Trophoblast cell (in vitro differentiated cells and primary cell): ENCODE data around the gene FBF1.

Source experiments
- DNase-seq, 2 donors: peaks; one replicate each; pipeline ENCODE4 v3.0.0-alpha.2; 2016
- H2AFZ ChIP-seq: 2 replicates; pipeline ENCODE4 v1.6.1; 2013; ENCODE audit warnings: low read length, moderate library complexity, mild to moderate bottlenecking; ENCODE audit not compliant: insufficient read depth, poor library complexity
- H2AK5ac ChIP-seq: 2 replicates; pipeline ENCODE4 v1.6.1; 2013; ENCODE audit warnings: mild to moderate bottlenecking, low read length
- H2BK120ac ChIP-seq: 2 replicates; pipeline ENCODE4 v1.6.1; 2013; ENCODE audit warnings: low read length, mild to moderate bottlenecking, moderate library complexity; ENCODE audit not compliant: insufficient read depth, poor library complexity
- H2BK12ac ChIP-seq: 2 replicates; pipeline ENCODE4 v1.6.1; 2013; ENCODE audit warnings: mild to moderate bottlenecking, low read length, moderate library complexity
- H2BK5ac ChIP-seq: 2 replicates; pipeline ENCODE4 v1.6.1; 2013; ENCODE audit warnings: low read length, low read depth, moderate library complexity, mild to moderate bottlenecking; ENCODE audit not compliant: poor library complexity
- H3K14ac ChIP-seq: 2 replicates; pipeline ENCODE4 v1.6.1; 2013; ENCODE audit warnings: mild to moderate bottlenecking, low read length
- H3K18ac ChIP-seq: 2 replicates; pipeline ENCODE4 v1.6.1; 2013; ENCODE audit warnings: mild to moderate bottlenecking, low read length
- H3K23ac ChIP-seq: 2 replicates; pipeline ENCODE4 v1.6.1; 2013; ENCODE audit warnings: low read length
- H3K27ac ChIP-seq: 2 replicates; pipeline ENCODE4 v1.5.1; 2013; ENCODE audit warnings: low read depth, mild to moderate bottlenecking, inconsistent platforms, low read length, moderate library complexity
- H3K27me3 ChIP-seq: 2 replicates; pipeline ENCODE4 v1.6.1; 2013; ENCODE audit warnings: inconsistent platforms, mild to moderate bottlenecking, low read length, moderate library complexity; ENCODE audit not compliant: insufficient read depth
- H3K36me3 ChIP-seq, 2 experiments: 1 replicate in 1 of 2; 2 replicates in 1 of 2; pipeline ENCODE4 v1.6.1; 2013; ENCODE audit warnings: low read length in 2 of 2, mild to moderate bottlenecking in 2 of 2, moderate library complexity in 1 of 2; ENCODE audit not compliant: insufficient read depth in 2 of 2, control insufficient read depth in 1 of 2
- H3K4ac ChIP-seq: 2 replicates; pipeline ENCODE4 v1.6.1; 2013; ENCODE audit warnings: low read depth, mild to moderate bottlenecking, low read length, moderate library complexity
- H3K4me1 ChIP-seq, 2 experiments: 1 replicate in 1 of 2; 2 replicates in 1 of 2; pipeline ENCODE4 v1.6.1; 2013; ENCODE audit warnings: low read length in 2 of 2, mild to moderate bottlenecking in 2 of 2, moderate library complexity in 1 of 2; ENCODE audit not compliant: insufficient read depth in 2 of 2, control insufficient read depth in 1 of 2
- H3K4me2 ChIP-seq: 2 replicates; pipeline ENCODE4 v1.6.1; 2013; ENCODE audit warnings: inconsistent platforms, mild to moderate bottlenecking, low read length, moderate library complexity
- H3K4me3 ChIP-seq: 2 replicates; pipeline ENCODE4 v1.5.1; 2013; ENCODE audit warnings: mild to moderate bottlenecking, low read depth, low read length, inconsistent platforms
- H3K79me1 ChIP-seq: one replicate; pipeline ENCODE4 v1.6.1; 2013; ENCODE audit warnings: low read length
- H3K79me2 ChIP-seq: 2 replicates; pipeline ENCODE4 v1.6.1; 2013; ENCODE audit warnings: low read length, mild to moderate bottlenecking; ENCODE audit not compliant: control insufficient read depth, insufficient read depth, poor library complexity
- H3K9ac ChIP-seq: 2 replicates; pipeline ENCODE4 v1.6.1; 2013; ENCODE audit warnings: mild to moderate bottlenecking, low read length
- H3K9me3 ChIP-seq: 2 replicates; pipeline ENCODE4 v1.6.1; 2013; ENCODE audit warnings: low read depth, mild to moderate bottlenecking, control low read depth, inconsistent platforms, low read length; ENCODE audit not compliant: insufficient read depth
- H4K12ac ChIP-seq: 2 replicates; pipeline ENCODE4 v1.6.1; 2013; ENCODE audit warnings: low read depth, mild to moderate bottlenecking, low read length, moderate library complexity
- H4K8ac ChIP-seq: 2 replicates; pipeline ENCODE4 v1.6.1; 2013; ENCODE audit warnings: low read depth, mild to moderate bottlenecking, low read length, moderate library complexity
- H4K91ac ChIP-seq: one replicate; pipeline ENCODE4 v1.6.1; 2013; ENCODE audit warnings: low read depth, mild to moderate bottlenecking, low read length, moderate library complexity
- WGBS: extraction: QIAGEN DNeasy Blood & Tissue Kit; methylation state at CpG from one replicate; pipeline ENCODE4 v1.1.7; 2013; ENCODE audit warnings: missing lambda C conversion rate; ENCODE audit not compliant: insufficient read length, insufficient coverage; ENCODE audit errors: extremely low coverage; 5-methylcytosine and 5-hydroxymethylcytosine counted together

FBF1 gene

GRCh38 chr17:75893305-75894048 is 47.4 kb downstream of the FBF1 start:
- Histone ChIP-seq H3K4me2 (no peak overlapping the region), H3K27ac (no peak overlapping the region), H2BK12ac (no peak overlapping the region), H4K8ac (no peak overlapping the region), H3K79me2 (peaks cover 7% of the 10 kb centered on the region), H2AFZ (no peak overlapping the region), H2BK5ac (no peak overlapping the region), H4K12ac (no peak overlapping the region), H3K4me3 (no peak overlapping the region), H3K23ac (no peak overlapping the region), H3K27me3 (no peaks in the 10 kb centered on the region), H3K9ac (no peak overlapping the region), H2BK120ac (no peak overlapping the region), H3K4me1 (peaks cover 6 to 8% of the 10 kb centered on the region in 2 experiments), H3K4ac (no peak overlapping the region), H3K36me3 (peaks cover 31% of the 10 kb centered on the region in 2 experiments), H3K79me1 (peaks cover 5% of the 10 kb centered on the region), H3K18ac (no peak overlapping the region), H3K9me3 (peaks cover 2% of the 10 kb centered on the region), H3K14ac (no peak overlapping the region), H2AK5ac (no peak overlapping the region), H4K91ac (no peak overlapping the region)
- DNase-seq = no peak
- no CpG with 5 or more reads among the region's 18 CpGs for WGBS

- H3K18ac ChIP-seq = no peak overlapping the region
- H2BK120ac ChIP-seq = no peak overlapping the region
- H3K36me3 ChIP-seq = peaks cover 24 to 25% of the 10 kb centered on the region in 2 experiments
- H2BK12ac ChIP-seq = no peak overlapping the region
- no peak overlapping the region for H3K9ac ChIP-seq
- no peak overlapping the region for H4K8ac ChIP-seq
- H3K79me1 ChIP-seq = peaks cover 5% of the 10 kb centered on the region
- H3K4me3 ChIP-seq = no peak overlapping the region
- H3K27me3 ChIP-seq = no peaks in the 10 kb centered on the region
- H2AFZ ChIP-seq = no peak overlapping the region
- peaks cover 2% of the 10 kb centered on the region for H3K9me3 ChIP-seq
- H3K79me2 ChIP-seq = peaks cover 7% of the 10 kb centered on the region
- H3K14ac ChIP-seq = no peak overlapping the region
- no CpG with 5 or more reads among the region's 16 CpGs for WGBS
- no peak overlapping the region for H2BK5ac ChIP-seq
- H3K4ac ChIP-seq = no peak overlapping the region
- no peak overlapping the region for H3K4me2 ChIP-seq
- no peak overlapping the region for H4K12ac ChIP-seq
- H3K4me1 ChIP-seq = peaks cover 6 to 8% of the 10 kb centered on the region in 2 experiments
- no peak overlapping the region for H2AK5ac ChIP-seq
- H4K91ac ChIP-seq = no peak overlapping the region
- no peak overlapping the region for H3K27ac ChIP-seq
- no peak overlapping the region for H3K23ac ChIP-seq
- DNase-seq = no peak
Observed at GRCh38 chr17:75892556-75893224, 48.2 kb downstream of the FBF1 start.

DNA sequence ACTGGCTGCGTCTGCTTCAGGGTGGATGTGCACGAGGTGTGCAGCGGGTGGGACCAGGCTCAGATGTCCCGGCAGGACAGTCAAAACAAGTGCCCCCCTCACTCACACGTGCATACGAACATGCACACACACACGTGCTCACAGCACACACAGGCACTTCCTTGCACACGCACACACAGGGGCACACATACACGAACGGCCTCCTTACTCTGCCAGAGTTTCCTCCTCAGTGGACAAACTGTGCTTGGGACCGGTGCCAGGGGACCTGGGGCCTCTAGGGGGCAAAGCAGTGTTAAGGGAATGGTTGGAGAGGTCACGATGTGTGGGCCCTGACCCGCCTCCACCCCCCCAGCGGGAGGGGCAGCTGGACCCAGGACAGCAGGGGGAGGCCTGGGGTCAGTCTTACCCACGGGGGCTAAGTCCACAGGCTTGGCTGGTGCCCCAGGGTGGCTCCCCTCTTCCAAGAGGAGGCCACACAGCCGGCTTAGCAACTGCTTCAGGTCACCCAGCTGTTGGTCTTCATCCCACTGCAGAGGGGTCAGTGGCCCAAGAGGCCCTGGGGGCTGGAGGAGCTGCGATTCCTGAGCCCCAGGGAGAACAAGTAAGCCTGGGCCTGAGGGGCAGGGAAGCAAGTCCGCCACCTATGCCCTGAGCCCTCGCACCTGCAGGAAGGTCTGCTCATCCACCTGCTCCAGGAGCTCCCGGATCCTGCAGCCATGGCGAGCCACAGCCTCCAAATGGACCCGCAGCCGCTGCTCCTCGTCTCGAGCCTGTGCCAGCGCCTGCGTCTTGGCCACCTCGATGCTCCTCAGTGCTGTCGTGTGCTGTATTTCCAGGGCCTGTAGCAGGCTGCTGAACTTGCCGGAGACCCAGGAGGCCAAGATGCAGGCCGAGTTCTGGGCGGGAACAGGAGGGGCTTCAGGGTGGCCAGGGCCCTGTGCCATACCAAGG is 49.0 kb downstream of the FBF1 start:
- H2BK120ac ChIP-seq = no peak overlapping the region
- no peak overlapping the region for H3K14ac ChIP-seq
- no peak overlapping the region for H4K8ac ChIP-seq
- H3K9me3 ChIP-seq = peaks cover 2% of the 10 kb centered on the region
- peaks cover 6 to 8% of the 10 kb centered on the region in 2 experiments for H3K4me1 ChIP-seq
- no peak overlapping the region for H2BK12ac ChIP-seq
- no peak overlapping the region for H2AFZ ChIP-seq
- H4K12ac ChIP-seq = no peak overlapping the region
- H3K27me3 ChIP-seq = no peaks in the 10 kb centered on the region
- H3K23ac ChIP-seq = no peak overlapping the region
- H3K9ac ChIP-seq = no peak overlapping the region
- H3K4me3 ChIP-seq = no peak overlapping the region
- DNase-seq = no peak
- WGBS = no CpG with 5 or more reads among the region's 32 CpGs
- no peak overlapping the region for H3K4me2 ChIP-seq
- no peak overlapping the region for H3K18ac ChIP-seq
- no peak overlapping the region for H4K91ac ChIP-seq
- no peak overlapping the region for H3K4ac ChIP-seq
- H2BK5ac ChIP-seq = no peak overlapping the region
- H3K27ac ChIP-seq = no peak overlapping the region
- peaks cover 7% of the 10 kb centered on the region for H3K79me2 ChIP-seq
- no peak overlapping the region for H2AK5ac ChIP-seq
- peaks cover 21 to 25% of the 10 kb centered on the region in 2 experiments for H3K36me3 ChIP-seq
- H3K79me1 ChIP-seq = peaks cover 5% of the 10 kb centered on the region

DNA sequence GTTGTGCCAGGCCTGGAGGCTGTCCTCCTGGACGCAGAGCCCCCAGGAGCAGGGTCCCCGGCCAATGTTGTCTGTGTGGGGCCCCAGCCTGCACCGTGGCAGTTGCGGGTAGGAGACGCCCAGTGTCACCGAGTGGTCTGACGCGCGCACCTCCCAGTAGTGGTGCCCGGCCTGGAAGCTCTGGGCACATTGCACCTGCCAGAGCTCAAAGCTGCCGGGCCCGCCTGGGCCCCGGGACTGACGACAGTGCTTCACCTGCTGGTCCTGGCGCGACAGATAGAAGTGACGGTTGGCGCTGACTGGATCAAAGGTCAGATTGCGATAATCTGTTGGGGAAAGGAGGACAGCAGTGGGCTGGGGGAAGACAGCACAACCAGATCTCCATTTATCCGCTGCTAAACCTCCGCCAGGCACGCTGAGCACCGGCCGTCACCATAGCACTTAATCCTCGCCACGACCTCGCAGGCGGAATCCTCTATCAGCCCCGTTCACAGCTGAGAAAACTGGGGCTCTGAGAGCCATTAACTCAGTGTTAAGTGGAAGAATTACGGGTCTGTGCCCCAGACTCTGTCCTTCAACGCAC is 49.7 kb downstream of the FBF1 start:
- Histone ChIP-seq H3K9me3 (peaks cover 2% of the 10 kb centered on the region), H4K12ac (no peak overlapping the region), H2BK12ac (no peak overlapping the region), H2AK5ac (no peak overlapping the region), H3K27ac (no peak overlapping the region), H2BK120ac (no peak overlapping the region), H3K27me3 (no peaks in the 10 kb centered on the region), H3K36me3 (peaks cover 21 to 25% of the 10 kb centered on the region in 2 experiments), H4K8ac (no peak overlapping the region), H3K23ac (no peak overlapping the region), H3K4me1 (peaks cover 6 to 8% of the 10 kb centered on the region in 2 experiments), H3K18ac (no peak overlapping the region), H3K79me1 (no peaks in the 10 kb centered on the region), H4K91ac (no peak overlapping the region), H3K4me2 (no peak overlapping the region), H3K9ac (no peak overlapping the region), H3K4ac (no peak overlapping the region), H3K4me3 (no peak overlapping the region), H3K79me2 (peaks cover 3% of the 10 kb centered on the region), H2AFZ (no peak overlapping the region), H2BK5ac (no peak overlapping the region), H3K14ac (no peak overlapping the region)
- no CpG with 5 or more reads among the region's 31 CpGs for WGBS
- no peak for DNase-seq
